ENCODE results near the gene FRZB. TPM values are rescaled to one million over a fixed set of nuclear protein-coding genes. Genes with fewer than 3 reads are reported as not detected.
"Not testable (repeated sequence)": the region's sequence is repeated elsewhere in the genome, so short reads cannot be mapped to it uniquely, and the experiment has no call there.

FRZB gene
- total RNA-seq, 1 donor from 2014 or later: 69.0 TPM

DNA sequence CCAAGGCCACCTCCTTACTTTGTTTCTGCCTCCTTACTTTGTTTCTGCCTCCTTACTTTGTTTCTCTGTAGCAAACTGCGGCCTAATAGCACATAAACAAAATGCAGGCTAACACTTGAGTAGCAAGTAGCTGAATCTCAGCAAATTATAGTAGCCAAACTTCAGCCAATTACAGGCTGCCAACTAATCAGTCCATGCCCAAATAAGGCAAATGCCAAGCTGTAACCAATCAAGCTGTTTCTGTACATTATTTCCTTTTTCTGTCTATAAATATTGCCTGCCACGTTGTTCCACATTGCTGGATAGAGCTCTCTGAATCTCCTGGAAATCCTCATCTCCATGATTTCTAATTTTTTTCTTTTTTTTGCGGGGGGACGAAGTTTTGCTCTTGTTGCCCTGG lies 28.7 kb upstream of the FRZB start:
- Mint-ChIP-seq H3K27me3 (ENCODE audit: insufficient read depth, low read depth) (peaks cover 2% of the 10 kb centered on the region), H3K9me3 (no peaks in the 10 kb centered on the region), H3K4me1 (peaks cover 16% of the 10 kb centered on the region), H3K4me3 (no peak overlapping the region), H3K27ac (no peak overlapping the region), H3K36me3 (peaks cover 2% of the 10 kb centered on the region)
- no peaks in the 10 kb centered on the region for H3K4me1 ChIP-seq
- H3K79me2 ChIP-seq (ENCODE audit: low read depth): no peaks in the 10 kb centered on the region
- no peak overlapping the region for H3K4me2 ChIP-seq
- no peak for DNase-seq (ENCODE audit: low spot score)
- H4K20me1 ChIP-seq (ENCODE audit: low read depth): no peaks in the 10 kb centered on the region
- no peaks in the 10 kb centered on the region for H3F3A ChIP-seq (ENCODE audit: low read depth)
- TF ChIP-seq EZH2 (IDR thresholded peaks at IDR 0.05): no peak
- no peak for TF ChIP-seq EZH2phosphoT487 (IDR thresholded peaks at IDR 0.05)
- TF ChIP-seq, protein P1, sequence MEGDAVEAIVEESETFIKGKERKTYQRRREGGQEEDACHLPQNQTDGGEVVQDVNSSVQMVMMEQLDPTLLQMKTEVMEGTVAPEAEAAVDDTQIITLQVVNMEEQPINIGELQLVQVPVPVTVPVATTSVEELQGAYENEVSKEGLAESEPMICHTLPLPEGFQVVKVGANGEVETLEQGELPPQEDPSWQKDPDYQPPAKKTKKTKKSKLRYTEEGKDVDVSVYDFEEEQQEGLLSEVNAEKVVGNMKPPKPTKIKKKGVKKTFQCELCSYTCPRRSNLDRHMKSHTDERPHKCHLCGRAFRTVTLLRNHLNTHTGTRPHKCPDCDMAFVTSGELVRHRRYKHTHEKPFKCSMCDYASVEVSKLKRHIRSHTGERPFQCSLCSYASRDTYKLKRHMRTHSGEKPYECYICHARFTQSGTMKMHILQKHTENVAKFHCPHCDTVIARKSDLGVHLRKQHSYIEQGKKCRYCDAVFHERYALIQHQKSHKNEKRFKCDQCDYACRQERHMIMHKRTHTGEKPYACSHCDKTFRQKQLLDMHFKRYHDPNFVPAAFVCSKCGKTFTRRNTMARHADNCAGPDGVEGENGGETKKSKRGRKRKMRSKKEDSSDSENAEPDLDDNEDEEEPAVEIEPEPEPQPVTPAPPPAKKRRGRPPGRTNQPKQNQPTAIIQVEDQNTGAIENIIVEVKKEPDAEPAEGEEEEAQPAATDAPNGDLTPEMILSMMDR (IDR thresholded peaks at IDR 0.05): no peak
- no peak overlapping the region for H3K27ac ChIP-seq
- H3K9me3 ChIP-seq (ENCODE audit: low read depth): no peaks in the 10 kb centered on the region
- no peaks in the 10 kb centered on the region for H3K36me3 ChIP-seq
- H2AFZ ChIP-seq (replicated peaks): no peak overlapping the region
- no peaks in the 10 kb centered on the region for H3K27me3 ChIP-seq
- H3K9ac ChIP-seq: no peak overlapping the region
- H3K4me3 ChIP-seq: no peak overlapping the region

DNA sequence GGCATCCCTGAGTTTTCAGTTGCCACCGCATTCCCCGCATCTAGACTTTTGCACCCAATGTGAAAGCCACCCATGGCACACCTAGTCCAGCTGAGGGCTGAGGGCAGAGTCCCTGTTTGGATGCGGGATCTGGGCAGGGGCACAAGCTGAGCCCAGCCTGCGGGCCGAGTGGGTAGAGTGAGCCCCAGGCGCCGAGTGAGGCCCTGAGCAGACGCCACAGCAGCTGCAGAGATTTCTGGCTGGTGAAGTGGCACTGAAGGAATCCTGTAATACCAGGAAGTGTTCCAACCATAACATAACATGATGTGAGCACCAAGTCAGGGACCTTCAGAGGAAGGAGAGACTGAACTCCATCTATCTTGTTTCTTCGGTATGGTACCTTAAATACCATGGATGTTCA lies 27.7 kb upstream of the FRZB start:
- H3K9me3 ChIP-seq (ENCODE audit: low read depth): no peaks in the 10 kb centered on the region

DNA sequence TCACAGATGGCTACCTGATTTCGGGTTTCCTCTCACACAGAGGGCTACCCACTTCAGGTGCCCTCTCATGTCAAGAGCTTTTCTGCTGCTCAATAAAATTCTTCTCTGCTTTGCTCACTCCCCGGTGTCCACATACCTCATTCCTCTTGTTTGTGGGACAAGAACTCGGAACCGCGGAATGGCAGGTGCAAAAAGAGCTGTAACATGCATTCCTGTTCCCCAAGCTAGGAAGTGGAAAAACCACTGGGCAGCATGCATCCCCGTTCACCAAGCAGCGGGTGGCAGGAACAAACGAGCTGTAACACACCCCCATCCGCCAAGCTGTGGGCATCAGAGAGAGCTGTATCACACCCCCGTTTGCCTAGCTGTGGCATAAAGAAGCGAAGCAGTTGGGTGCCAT lies 27.2 kb upstream of the FRZB start:
- no peak for TF ChIP-seq EZH2phosphoT487 (IDR thresholded peaks at IDR 0.05)
- TF ChIP-seq, protein P1 (IDR thresholded peaks at IDR 0.05): no peak
- TF ChIP-seq EZH2 (IDR thresholded peaks at IDR 0.05): no peak
- peaks cover 20% of the 10 kb centered on the region for H3K4me1 Mint-ChIP-seq
- Histone ChIP-seq H3K79me2 (ENCODE audit: low read depth) (no peaks in the 10 kb centered on the region), H3K9me3 (ENCODE audit: low read depth) (no peaks in the 10 kb centered on the region), H3K27ac (no peak overlapping the region), H3K4me1 (peaks cover 3% of the 10 kb centered on the region), H3K27me3 (no peaks in the 10 kb centered on the region), H4K20me1 (ENCODE audit: low read depth) (no peaks in the 10 kb centered on the region), H3K4me3 (no peak overlapping the region), H3F3A (ENCODE audit: low read depth) (no peaks in the 10 kb centered on the region), H2AFZ (replicated peaks) (no peak overlapping the region), H3K9ac (no peak overlapping the region), H3K36me3 (no peaks in the 10 kb centered on the region), H3K4me2 (no peak overlapping the region)
- H3K27me3 Mint-ChIP-seq (ENCODE audit: insufficient read depth, low read depth): peaks cover 2% of the 10 kb centered on the region
- no peak overlapping the region for H3K4me3 Mint-ChIP-seq
- H3K9me3 Mint-ChIP-seq: no peaks in the 10 kb centered on the region
- no peak overlapping the region for H3K27ac Mint-ChIP-seq
- no peaks in the 10 kb centered on the region for H3K36me3 Mint-ChIP-seq
- DNase-seq (ENCODE audit: low spot score): no peak

More for the DNA sequence above, 27.7 kb upstream of the FRZB start:
- Histone ChIP-seq H3K79me2 (ENCODE audit: low read depth) (no peaks in the 10 kb centered on the region), H3K4me1 (no peaks in the 10 kb centered on the region), H3K27me3 (no peaks in the 10 kb centered on the region), H3K27ac (no peak overlapping the region), H3F3A (ENCODE audit: low read depth) (no peaks in the 10 kb centered on the region), H3K9ac (no peak overlapping the region), H3K4me2 (no peak overlapping the region), H4K20me1 (ENCODE audit: low read depth) (no peaks in the 10 kb centered on the region), H3K36me3 (no peaks in the 10 kb centered on the region), H3K4me3 (no peak overlapping the region), H2AFZ (replicated peaks) (no peak overlapping the region)
- H3K36me3 Mint-ChIP-seq: no peaks in the 10 kb centered on the region
- TF ChIP-seq, protein P1 (IDR thresholded peaks at IDR 0.05): no peak
- TF ChIP-seq EZH2 (IDR thresholded peaks at IDR 0.05): no peak
- TF ChIP-seq EZH2phosphoT487 (IDR thresholded peaks at IDR 0.05): no peak
- no peak overlapping the region for H3K4me3 Mint-ChIP-seq
- no peak for DNase-seq (ENCODE audit: low spot score)
- H3K27ac Mint-ChIP-seq: no peak overlapping the region
- no peaks in the 10 kb centered on the region for H3K9me3 Mint-ChIP-seq
- peaks cover 20% of the 10 kb centered on the region for H3K4me1 Mint-ChIP-seq
- H3K27me3 Mint-ChIP-seq (ENCODE audit: insufficient read depth, low read depth): peaks cover 2% of the 10 kb centered on the region

DNA sequence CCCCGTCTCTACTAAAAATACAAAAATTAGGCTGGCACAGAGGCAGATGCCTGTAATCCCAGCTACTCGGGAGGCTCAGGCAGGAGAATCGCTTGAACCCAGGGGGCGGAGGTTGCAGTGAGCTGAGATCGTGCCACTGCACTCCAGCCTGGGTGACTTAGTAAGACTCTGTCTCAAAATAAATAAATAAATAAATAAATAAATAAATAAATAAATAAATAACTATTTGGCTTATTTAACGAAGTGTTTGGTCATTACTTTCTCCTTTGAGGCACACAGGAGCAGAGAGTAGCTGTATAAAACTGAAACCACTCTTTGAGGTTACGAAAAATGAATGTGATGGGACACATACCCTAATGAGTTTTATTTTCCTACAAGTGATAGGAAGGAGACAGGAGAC lies 26.6 kb upstream of the FRZB start:
- not testable (repeated sequence) for H3K4me1 ChIP-seq; DNase-seq (ENCODE audit: low spot score); H3K27me3 Mint-ChIP-seq (ENCODE audit: insufficient read depth, low read depth); H3K9ac ChIP-seq; H4K20me1 ChIP-seq (ENCODE audit: low read depth); H3K36me3 ChIP-seq; H3K4me2 ChIP-seq; H3K9me3 Mint-ChIP-seq; H3K79me2 ChIP-seq (ENCODE audit: low read depth); H3K27me3 ChIP-seq; H3K27ac Mint-ChIP-seq; H2AFZ ChIP-seq (replicated peaks); H3K27ac ChIP-seq; H3F3A ChIP-seq (ENCODE audit: low read depth); H3K9me3 ChIP-seq (ENCODE audit: low read depth); H3K4me3 ChIP-seq; H3K36me3 Mint-ChIP-seq; H3K4me3 Mint-ChIP-seq
- H3K4me1 Mint-ChIP-seq: peaks cover 20% of the 10 kb centered on the region
